GM18511 (cell line): Measurements from ENCODE around the gene ST7.

Source experiments
- ATAC-seq: cut with Tn5 transposase; IDR thresholded peaks from one replicate; pipeline ENCODE4 v1.9.1; 2021; ENCODE audit warnings: mild to moderate bottlenecking, moderate library complexity; ENCODE audit not compliant: unreplicated experiment

Gene ST7

GRCh38 chr7:117087639-117088396 is 134.5 kb downstream of the ST7 start:
- no peak for ATAC-seq

DNA sequence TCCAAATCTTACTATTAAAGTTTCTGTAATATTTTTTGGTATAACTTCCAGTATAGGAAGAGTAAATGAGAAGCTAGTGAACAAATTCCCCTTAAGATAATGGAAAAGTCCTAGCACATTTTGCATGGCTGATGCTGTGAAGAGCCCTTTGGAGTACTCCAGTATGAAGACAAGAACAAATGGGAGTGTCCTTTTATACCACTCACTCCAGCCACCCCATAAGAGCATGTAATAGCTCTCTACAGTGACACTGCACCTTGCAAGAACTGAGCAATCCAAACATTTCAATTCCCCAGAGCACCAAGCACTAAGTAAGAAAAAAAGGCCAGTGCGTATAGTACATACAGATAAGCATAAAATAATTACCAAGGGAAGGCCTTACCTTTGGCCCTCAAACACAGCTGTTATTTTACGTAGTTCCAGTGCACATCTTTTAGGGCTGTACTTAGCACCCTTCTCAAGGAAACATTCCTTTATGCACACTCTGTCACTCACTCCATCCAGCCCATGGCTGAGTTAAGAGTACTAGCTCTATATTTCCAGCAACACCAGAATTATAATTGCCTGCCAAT is 135.4 kb downstream of the ST7 start:
- no peak for ATAC-seq

DNA sequence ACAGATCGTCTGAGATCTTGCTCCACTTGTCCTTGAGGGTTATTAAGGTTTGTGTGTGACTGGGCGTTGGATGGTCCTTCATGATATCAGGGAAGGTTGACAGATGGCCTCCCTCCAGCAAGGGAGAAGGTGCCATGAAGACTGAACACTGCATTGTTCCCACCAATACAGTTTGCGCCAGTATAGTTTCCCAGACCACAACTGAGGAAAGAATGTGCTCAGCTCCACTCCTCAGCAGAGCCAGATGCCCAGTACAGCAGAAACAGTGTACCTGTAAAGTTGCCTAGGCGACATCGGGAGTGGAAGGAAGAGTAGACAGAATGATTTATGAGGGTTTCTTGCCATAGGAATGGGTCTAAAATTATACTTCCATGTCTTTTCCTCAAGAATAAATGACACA is 137.5 kb downstream of the ST7 start:
- no peak for ATAC-seq

- ATAC-seq = no peak
These were observed 138.4 kb downstream of the ST7 start for GRCh38 chr7:117091721-117092120.

GRCh38 chr7:117092785-117093184 is 139.5 kb downstream of the ST7 start:
- ATAC-seq = no peak

DNA sequence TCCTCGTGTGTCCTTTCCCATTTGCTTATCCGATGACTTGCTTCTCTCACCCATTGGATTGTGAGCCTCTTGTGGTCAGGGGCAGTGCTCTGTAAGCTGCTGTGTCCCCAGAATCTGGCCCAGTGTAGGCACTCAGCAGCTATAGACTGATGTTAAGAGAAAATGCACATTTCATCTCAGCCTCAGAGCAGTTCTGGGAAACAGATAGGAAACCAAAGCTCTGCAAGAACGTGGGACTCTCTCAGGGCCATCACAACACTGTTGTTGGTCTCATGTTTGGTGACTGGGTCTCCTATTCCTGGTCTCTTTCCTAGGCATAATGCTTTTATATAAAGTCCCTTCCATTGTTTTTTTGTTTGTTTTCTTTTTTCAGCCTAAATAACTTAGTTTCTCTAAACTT is 141.2 kb downstream of the ST7 start:
- ATAC-seq = no peak

- no peak for ATAC-seq
These were observed 141.8 kb downstream of the ST7 start for GRCh38 chr7:117095055-117095454.

DNA sequence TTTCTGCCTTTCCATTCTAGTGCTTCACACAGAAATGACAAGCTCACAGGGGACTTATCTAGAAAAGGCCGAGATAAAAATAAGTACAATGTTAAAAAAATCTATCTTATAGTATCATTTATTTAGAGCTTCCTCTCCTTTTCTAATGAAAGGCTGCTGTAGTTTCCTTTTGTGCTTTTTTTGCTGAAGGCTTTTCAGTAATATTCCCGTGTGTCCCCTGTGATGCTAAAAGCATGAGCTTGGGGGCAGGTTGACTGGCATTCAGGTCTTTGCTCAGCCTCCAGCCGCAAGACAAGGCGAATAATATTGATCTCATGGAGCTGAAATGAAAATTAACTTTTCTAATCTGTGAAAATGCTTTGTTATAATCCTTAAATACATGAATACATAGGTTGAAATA is 143.0 kb downstream of the ST7 start:
- no peak for ATAC-seq

DNA sequence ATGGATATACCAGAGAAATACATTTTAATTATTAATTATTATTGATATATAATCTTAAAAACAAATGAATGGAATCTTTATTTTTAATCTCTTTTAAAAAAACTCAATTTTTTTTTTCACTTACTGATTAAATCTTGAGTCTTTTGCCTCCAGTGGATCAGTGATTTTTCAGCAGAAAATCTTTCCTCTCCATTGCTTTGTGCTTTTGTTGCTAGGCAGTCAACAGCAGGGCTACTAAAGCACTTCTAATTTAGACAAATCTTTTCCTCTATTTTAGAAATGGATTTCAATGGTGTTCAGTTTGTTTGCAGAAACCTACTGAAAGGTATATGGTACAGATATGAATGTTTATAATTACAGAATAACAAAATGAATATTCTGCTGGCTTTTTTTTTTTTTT is 143.6 kb downstream of the ST7 start:
- no peak for ATAC-seq

DNA sequence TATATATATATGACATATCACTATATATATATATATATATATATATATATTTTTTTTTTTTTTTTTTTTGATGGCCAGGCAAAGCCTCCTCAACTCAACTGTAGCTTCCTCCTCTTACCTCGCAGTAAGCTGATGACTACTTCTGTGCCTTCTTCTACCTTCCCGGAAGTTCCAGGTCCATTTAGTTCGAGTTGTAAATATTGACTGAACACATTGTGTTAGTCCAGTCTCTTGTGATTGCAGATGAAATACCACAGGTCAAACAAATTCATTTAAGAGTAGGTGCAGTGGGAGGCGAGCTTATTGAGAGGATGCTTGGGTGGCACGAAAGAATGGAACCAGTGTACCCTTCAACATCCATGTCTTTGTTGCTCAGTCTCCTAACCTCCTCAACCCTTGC is 144.6 kb downstream of the ST7 start:
- no peak for ATAC-seq

DNA sequence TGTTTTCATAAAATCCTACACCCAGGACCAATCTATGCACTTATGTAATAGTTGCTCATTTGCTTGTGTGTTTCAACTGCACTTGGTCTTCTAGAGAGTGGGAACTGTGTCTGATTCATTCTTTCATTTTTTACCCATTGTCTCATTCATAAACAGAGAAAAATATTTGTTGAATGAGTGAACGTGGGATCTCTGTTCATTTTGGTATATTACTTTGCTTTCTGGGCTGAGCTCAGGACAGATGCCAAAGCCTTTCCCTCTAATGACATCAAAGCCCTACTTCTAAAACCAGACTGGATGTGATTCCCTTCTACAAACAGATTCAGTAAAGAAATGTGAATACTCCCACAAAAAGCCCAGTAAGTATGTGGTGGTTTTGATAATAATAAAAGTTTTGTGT is 145.2 kb downstream of the ST7 start:
- ATAC-seq = no peak

- no peak for ATAC-seq
These were observed 147.7 kb downstream of the ST7 start for GRCh38 chr7:117101026-117101425.

DNA sequence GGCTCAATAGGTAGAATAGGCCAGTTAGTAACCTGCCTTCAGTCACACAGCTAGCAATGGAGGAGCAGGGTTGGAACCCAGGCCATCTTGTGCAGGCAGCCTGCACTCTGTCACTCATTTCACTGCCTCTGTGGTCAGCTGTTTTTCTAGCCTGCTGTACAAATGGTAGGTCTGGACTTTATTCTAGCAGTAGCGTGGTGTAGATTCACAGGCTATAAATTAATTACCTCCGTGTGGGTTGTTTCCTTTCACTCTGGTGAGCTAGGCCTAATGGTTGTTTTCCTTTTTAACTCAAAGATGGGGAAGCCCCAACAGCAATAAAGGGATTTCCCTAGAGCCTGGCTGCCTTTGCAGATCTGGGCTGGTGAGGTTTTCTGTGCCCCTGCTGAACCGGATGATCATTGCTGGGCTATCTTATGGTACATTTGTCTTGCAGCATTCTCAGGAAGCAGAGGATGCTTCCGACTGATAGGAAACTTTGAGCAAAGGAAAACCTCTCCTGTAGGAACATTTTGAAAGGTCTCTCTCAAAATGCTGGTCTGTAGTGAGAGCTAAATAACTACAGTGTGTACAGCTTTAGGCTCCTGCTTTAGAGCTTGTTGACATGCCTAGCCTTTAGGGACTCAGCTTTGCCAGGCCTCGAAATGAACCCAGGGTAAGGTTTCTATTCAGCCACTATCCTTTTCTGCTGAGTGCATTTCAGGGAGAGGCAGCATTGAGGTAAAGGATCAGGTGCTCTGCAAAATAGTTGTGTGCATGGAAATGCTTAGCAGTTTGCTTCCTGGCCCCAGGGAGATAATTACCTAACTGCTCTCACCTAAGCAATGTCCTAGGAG is 157.4 kb downstream of the ST7 start:
- peak; percentile 99 for ATAC-seq

DNA sequence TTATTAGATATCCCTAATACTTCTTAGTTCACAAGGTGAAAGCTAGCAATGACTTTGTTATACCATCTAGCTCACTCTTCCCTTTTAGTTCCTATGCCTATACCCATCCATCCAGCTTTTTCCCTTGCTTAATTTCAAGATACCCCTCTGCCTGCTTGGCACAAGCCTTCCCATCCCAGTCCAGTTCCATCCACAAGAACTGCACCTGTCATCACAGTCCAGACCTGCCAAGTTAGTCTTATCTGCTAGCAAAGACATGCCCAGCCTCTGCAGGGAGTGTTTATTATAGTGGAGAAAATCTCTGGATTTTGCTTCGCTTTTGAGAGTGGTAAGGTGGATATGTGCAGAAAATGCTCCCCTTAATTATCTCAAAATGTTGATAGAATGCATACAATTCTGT is 158.2 kb downstream of the ST7 start:
- ATAC-seq = no peak

DNA sequence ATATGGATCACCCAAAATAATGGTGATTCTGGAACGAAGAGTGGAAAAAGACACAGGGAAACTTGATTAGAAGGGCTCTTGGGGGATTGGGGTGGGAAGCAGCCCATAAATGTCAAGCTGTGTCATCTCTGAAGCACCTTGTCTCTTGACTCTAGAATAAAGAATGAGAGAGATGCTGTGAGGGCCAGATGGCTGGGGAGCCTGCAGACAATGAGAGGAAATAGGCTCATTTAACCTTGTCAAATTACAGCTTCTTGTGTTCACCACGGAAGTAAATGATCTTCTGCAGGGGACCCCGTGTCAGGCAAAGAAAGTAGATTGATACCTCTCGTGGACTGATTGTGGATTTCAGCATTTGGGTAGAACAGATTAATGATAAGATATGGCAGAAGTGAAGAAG is 159.3 kb downstream of the ST7 start:
- no peak for ATAC-seq

- ATAC-seq = no peak
These were observed 160.6 kb downstream of the ST7 start for GRCh38 chr7:117113871-117114270.

DNA sequence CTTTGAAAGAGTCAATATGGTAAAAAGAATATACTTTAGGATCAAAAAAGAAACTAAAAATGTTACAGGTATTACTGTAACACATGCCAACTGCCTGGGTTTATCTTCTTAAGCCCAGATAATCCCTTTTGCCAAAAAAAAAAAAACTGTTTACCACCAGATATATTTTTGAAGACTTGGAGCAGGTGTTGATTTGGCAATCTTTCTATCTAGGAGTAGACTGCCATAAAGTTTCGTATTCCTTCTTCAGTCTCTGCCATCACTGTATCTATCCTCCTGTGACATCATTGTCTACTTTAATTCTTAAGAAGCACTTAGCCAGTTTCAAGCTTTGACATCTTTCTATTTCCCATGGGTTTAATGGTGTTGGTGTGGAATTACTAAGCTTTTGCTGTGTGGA is 161.0 kb downstream of the ST7 start:
- ATAC-seq = no peak

- ATAC-seq = no peak
These were observed 162.9 kb downstream of the ST7 start for GRCh38 chr7:117116211-117116610.

- ATAC-seq = no peak
These were observed 163.9 kb downstream of the ST7 start for GRCh38 chr7:117117172-117117571.

- no peak for ATAC-seq
These were observed 165.4 kb downstream of the ST7 start for GRCh38 chr7:117118579-117119180.

DNA sequence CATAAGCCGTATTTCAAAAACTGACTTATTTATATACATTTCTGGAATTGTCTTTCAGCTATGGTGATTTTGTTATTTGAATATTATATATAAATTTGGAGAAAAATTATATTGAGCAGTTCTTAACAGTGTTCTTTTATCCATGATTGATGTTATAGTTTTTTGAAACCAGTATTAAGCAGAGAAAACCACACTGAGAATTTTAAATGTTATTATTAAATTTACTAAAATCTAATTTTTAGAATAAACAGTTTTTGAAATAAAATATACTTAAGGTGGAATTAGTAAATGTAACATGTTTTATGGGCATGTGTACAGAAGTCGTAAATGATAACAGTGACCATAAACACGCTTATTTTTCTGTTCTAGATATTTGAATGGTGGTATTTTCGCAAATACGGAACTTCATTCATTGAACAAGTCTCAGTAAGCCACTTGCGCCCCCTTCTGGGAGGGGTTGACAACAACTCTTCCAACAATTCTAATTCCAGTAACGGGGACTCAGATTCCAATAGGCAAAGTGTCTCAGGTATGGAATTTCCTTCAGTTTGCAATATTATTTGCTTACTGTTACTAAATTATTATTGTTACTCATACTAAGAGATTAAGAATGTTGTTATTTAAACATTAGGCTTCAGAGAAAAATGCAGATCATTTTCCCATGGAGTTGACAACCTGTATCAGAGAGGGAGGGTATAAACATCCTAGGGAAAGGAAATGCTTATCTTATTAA is 166.1 kb downstream of the ST7 start:
- peak; percentile 65 for ATAC-seq
